Measurements from ENCODE around the gene OR1J4.
A peak's percentile ranks its signal among the peaks of the same experiment; 100 is the strongest.
"Not testable (repeated sequence)": the region's sequence is repeated elsewhere in the genome, so short reads cannot be mapped to it uniquely, and the experiment has no call there.

The OR1J4 gene

GRCh38 chr9:122527193-122527592, 8.3 kb downstream of the OR1J4 start, which contains the start of gene OR1N1:
OR1N1 (minus strand) TSS chr9:122527293; CDS start chr9:122527293, 0 bp downstream.
- no peak for DNase-seq (ENCODE audit: low read depth)
- H3K4me3 ChIP-seq (ENCODE audit: control insufficient read depth, low read depth, low read length): no peak within 1 kb of the TSS
- TF ChIP-seq, protein P1, sequence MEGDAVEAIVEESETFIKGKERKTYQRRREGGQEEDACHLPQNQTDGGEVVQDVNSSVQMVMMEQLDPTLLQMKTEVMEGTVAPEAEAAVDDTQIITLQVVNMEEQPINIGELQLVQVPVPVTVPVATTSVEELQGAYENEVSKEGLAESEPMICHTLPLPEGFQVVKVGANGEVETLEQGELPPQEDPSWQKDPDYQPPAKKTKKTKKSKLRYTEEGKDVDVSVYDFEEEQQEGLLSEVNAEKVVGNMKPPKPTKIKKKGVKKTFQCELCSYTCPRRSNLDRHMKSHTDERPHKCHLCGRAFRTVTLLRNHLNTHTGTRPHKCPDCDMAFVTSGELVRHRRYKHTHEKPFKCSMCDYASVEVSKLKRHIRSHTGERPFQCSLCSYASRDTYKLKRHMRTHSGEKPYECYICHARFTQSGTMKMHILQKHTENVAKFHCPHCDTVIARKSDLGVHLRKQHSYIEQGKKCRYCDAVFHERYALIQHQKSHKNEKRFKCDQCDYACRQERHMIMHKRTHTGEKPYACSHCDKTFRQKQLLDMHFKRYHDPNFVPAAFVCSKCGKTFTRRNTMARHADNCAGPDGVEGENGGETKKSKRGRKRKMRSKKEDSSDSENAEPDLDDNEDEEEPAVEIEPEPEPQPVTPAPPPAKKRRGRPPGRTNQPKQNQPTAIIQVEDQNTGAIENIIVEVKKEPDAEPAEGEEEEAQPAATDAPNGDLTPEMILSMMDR (conservative IDR thresholded peaks at IDR 0.05; ENCODE audit: control insufficient read depth, insufficient read depth, low read depth, low read length): no peak

DNA sequence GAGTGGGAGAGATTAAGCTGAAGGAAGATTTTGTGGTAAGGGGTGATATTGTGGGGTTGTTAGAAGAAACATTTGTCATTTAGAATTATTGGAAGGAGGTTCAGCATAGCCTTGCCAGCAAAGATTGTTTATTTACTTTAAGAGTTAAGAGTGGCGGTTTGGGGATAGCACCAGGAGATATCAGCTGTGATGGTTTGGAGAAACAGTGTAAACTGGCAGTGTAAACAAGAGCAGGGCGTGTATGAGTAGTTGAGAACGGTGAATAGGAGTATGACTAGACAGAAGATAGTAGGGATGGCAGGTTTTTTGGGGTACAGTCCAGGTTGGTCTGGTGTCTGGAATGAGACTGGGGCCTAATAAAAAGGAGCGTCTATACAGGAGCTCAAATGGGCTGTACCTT, 12.2 kb downstream of the OR1J4 start:
- not testable (repeated sequence) for H3K4me3 ChIP-seq (ENCODE audit: control insufficient read depth, low read depth, low read length); DNase-seq (ENCODE audit: low read depth)

GRCh38 chr9:122536134-122536533, 17.2 kb downstream of the OR1J4 start:
- no peak overlapping the region for H3K4me3 ChIP-seq (ENCODE audit: control insufficient read depth, low read depth, low read length)
- TF ChIP-seq, protein P1 (conservative IDR thresholded peaks at IDR 0.05; ENCODE audit: control insufficient read depth, insufficient read depth, low read depth, low read length): no peak
- DNase-seq (ENCODE audit: low read depth): peak; percentile 4

DNA sequence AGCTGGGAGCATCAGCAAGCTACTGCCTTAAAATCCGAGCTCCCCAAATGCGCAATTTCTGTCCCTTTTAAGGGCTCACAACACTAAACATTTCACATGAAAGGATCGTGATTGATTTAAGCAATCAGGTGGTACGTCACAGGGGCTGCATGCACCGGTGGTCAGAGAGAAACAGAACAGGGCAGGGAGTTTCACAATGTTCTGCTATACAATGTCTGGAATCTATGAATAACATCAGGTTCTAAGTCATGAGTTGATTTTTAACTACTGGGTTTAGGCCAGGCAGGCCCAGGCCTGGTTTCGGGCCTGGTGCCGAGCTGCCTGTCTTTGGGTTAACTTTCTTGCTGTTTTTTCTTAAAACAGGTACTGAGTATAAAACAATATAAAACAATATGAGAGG, 18.1 kb downstream of the OR1J4 start:
- H3K4me3 ChIP-seq (ENCODE audit: control insufficient read depth, low read depth, low read length); DNase-seq (ENCODE audit: low read depth): not testable (repeated sequence)

- no peak for DNase-seq (ENCODE audit: low read depth)
- TF ChIP-seq, protein P1 (conservative IDR thresholded peaks at IDR 0.05; ENCODE audit: control insufficient read depth, insufficient read depth, low read depth, low read length): no peak
Measured at GRCh38 chr9:122538757-122539156, 19.8 kb downstream of the OR1J4 start.

DNA sequence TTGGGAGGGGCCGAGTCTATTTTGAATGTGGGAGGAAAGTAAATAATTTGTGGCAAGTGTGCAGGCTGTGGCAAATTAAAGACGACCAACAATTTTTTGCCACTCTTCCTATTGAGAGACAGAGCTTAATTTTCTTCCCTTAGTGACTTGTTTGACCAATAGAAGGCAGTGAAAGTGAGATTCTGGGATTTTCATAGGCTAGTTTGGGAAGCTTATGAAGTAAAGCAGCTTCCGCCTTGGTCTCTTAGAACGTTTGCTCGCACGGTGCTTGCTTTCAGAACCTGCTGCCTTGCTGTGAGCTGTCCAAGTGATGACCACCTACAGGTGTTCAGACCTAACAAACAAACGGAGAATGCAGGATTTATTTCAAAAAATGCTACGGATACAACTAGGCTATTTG, 27.3 kb downstream of the OR1J4 start:
- H3K4me3 ChIP-seq (ENCODE audit: control insufficient read depth, low read depth, low read length): no peak overlapping the region
- no peak for DNase-seq (ENCODE audit: low read depth)
- TF ChIP-seq, protein P1 (conservative IDR thresholded peaks at IDR 0.05; ENCODE audit: control insufficient read depth, insufficient read depth, low read depth, low read length): no peak

More at GRCh38 chr9:122538757-122539156, 19.8 kb downstream of the OR1J4 start:
- H3K4me3 ChIP-seq (ENCODE audit: control insufficient read depth, low read depth, low read length): no peak overlapping the region

- TF ChIP-seq, protein P1 (conservative IDR thresholded peaks at IDR 0.05; ENCODE audit: control insufficient read depth, insufficient read depth, low read depth, low read length): no peak
- no peak overlapping the region for H3K4me3 ChIP-seq (ENCODE audit: control insufficient read depth, low read depth, low read length)
- DNase-seq (ENCODE audit: low read depth): no peak
Measured at GRCh38 chr9:122551371-122551770, 32.4 kb downstream of the OR1J4 start.

- H3K4me3 ChIP-seq (ENCODE audit: control insufficient read depth, low read depth, low read length): no peak within 1 kb of the TSS
- DNase-seq (ENCODE audit: low read depth): no peak
- TF ChIP-seq, protein P1 (conservative IDR thresholded peaks at IDR 0.05; ENCODE audit: control insufficient read depth, insufficient read depth, low read depth, low read length): no peak
Measured at GRCh38 chr9:122552812-122553211, 33.9 kb downstream of the OR1J4 start, which contains the start of gene OR1N2. OR1N2 (plus strand) TSS chr9:122553112; CDS start chr9:122553212, 100 bp downstream.
